ENCODE measurements around the gene SP9. TPM values are rescaled to one million over a fixed set of nuclear protein-coding genes. Genes with fewer than 3 reads are reported as not detected.

Gene SP9
- total RNA-seq, 1 experiment from 2014 or later, result 1.1 TPM

GRCh38 chr2:174333372-174334277 lies 1.1 kb upstream of the SP9 start:
- DNase-seq (ENCODE audit: low read depth), result no peak

GRCh38 chr2:174334278-174334715 lies 457 bp upstream of the SP9 start:
- DNase-seq (ENCODE audit: low read depth), result no peak

- no peak for DNase-seq (ENCODE audit: low read depth)
These were observed 667 bp downstream of the SP9 start for GRCh38 chr2:174335254-174335987.

GRCh38 chr2:174335988-174336500 lies 1.3 kb downstream of the SP9 start:
- peak; percentile 65 for DNase-seq (ENCODE audit: low read depth)

GRCh38 chr2:174336501-174337336 lies 2.0 kb downstream of the SP9 start:
- peak; percentile 57 for DNase-seq (ENCODE audit: low read depth)

GRCh38 chr2:174337337-174338146 lies 2.8 kb downstream of the SP9 start:
- peak; percentile 5 for DNase-seq (ENCODE audit: low read depth)

- DNase-seq (ENCODE audit: low read depth), result no peak
These were observed 3.4 kb downstream of the SP9 start for GRCh38 chr2:174338147-174338605.

GRCh38 chr2:174338671-174339560 lies 4.2 kb downstream of the SP9 start:
- DNase-seq (ENCODE audit: low read depth), result no peak

- no peak for DNase-seq (ENCODE audit: low read depth)
These were observed 5.0 kb downstream of the SP9 start for GRCh38 chr2:174339561-174340399.

- DNase-seq (ENCODE audit: low read depth), result no peak
These were observed 5.9 kb downstream of the SP9 start for GRCh38 chr2:174340400-174341292.

GRCh38 chr2:174341293-174341994 lies 6.7 kb downstream of the SP9 start:
- peak; percentile 76 for DNase-seq (ENCODE audit: low read depth)

GRCh38 chr2:174341995-174342685 lies 7.4 kb downstream of the SP9 start:
- peak; percentile 10 for DNase-seq (ENCODE audit: low read depth)

- peak; percentile 12 for DNase-seq (ENCODE audit: low read depth)
These were observed 8.1 kb downstream of the SP9 start for GRCh38 chr2:174342686-174343342.

GRCh38 chr2:174343343-174343622 lies 8.5 kb downstream of the SP9 start:
- no peak for DNase-seq (ENCODE audit: low read depth)

- no peak for DNase-seq (ENCODE audit: low read depth)
These were observed 9.1 kb downstream of the SP9 start for GRCh38 chr2:174343623-174344455.

Measured in M059J (cell line).